Fibroblast of skin of scalp (primary cell): ENCODE measurements around the gene BBS12. TPM values are rescaled to one million over a fixed set of nuclear protein-coding genes. Genes with fewer than 3 reads are reported as not detected.

Experiments
- DNase-seq: peaks from one replicate; pipeline ENCODE4 v3.0.0-alpha.2; 2013
- polyA plus RNA-seq, 2 experiments: library from polyadenylated mRNA; unstranded; fragments of 120-200 nt; gene quantifications; one replicate each; pipeline ENCODE4 v1.2.1, GENCODE V29; 2013; ENCODE audit not compliant: insufficient read length in 2 of 2

The BBS12 gene
- polyA plus RNA-seq (2013, experiment 1 of 2; ENCODE audit: insufficient read length) = 3.4 TPM
- 4.0 TPM for polyA plus RNA-seq (2013, experiment 2 of 2; ENCODE audit: insufficient read length)

DNA sequence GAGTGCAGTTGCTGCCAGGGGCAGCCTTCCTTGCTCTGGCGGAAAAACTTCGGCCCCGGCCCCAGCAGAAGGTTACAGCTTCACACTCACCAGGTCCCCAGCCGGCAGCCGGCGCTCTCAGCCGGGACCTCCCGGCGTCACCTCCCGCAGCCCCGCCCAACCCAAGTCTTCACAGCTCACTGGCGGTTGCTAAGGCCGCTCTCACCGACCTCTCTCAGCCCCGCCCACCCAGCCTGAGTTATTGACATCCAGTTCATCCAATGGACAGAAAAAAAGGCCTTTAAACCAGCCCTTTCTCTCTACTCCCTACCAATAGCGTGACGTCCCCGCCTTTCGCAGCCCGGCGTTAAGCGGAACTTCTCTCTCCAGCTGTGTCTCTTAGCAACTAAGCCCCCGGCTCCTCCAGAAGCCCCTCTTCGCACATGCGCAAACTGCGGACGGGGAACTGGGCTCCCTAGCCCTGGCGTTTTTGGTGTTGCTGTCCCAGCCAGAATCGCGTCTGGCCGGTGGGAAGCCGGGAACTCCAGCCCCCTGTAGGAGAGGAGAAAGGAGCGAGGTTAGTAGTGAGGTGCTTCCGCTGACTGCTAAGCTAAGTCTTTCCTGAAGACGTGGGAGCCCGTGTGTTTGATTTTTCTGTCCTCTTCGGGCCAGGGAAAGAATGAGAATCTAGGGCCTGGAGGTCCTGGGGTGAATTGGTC lies at the start of gene BBS12:
TSS of gene BBS12 (plus strand) at position 376 of the 698 bp plus-strand sequence. CDS start 9,189 bp downstream, outside the sequence.
- peak; percentile 100 for DNase-seq

DNA sequence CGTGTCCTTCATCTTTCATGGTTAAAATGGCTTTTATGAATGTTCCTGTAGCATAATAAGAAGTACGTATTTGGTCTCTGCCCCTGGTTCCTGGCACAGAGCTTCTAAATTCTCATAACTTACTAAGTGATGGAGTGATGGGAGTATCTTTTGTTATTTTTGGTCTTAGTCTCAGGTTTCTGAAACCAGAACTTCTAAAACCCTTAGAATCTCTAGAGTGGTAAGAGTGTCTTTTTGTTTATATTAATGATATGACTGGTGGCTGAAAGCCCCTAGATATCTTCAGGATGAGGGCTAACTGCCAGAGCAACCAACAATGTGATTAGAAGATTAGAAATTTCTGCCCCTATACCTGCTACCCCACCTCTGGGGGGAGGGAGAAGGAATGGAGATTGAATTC lies 45.8 kb upstream of the BBS12 start:
- DNase-seq = no peak

DNA sequence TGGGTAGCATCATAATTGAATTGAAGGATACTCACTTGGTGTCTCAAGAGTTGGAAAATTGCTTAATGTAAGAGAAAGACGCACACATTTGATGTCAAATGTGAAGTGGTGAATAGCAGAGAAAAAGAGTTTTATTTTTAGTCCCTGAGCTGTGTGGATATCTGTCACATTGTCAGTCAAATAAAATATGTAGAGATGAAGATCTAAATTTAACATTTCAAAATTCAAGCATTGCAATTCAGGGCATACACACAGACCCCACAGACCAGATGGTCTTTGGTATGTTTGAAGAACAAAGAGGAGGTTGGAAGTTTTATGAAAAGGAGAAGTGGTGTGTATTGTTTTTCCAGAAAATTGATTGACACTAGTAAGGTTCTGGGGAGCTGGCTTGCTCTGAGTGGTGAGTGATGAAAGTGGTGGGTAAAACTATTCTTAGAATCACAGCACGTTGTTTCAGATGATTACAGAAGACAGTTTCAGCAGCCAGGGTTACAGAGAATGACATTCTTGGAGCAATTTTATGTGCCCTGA lies 44.9 kb upstream of the BBS12 start:
- DNase-seq = peak; percentile 22

DNA sequence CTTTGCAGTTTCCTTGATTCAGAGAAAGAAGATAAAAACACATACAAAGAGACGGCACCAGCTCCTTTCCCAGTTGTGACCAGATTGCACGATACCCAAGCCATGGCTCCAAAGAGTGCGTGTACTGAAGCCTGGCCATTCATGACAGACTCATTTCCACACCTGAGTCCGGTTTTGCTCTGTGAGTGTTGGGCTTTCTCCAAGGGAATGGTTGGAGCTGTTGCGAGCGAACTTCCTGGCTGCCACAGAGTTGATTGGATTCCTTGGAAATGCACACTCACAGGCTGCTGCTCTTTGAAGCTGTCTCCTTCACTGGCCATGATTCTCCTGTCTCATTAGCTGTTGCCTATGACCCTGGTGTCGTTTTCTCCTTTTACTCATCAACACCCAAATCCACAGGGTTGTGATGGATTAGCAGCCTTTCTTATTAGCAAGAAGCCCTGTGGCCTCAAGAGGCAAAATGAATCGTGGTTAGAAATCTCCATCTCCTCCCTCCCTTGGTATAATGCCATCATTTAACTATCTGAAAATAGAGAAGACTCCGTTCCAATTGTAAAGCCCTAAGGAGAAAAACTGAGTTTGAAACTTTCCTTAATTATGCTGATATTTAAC lies 43.9 kb upstream of the BBS12 start:
- no peak for DNase-seq

DNA sequence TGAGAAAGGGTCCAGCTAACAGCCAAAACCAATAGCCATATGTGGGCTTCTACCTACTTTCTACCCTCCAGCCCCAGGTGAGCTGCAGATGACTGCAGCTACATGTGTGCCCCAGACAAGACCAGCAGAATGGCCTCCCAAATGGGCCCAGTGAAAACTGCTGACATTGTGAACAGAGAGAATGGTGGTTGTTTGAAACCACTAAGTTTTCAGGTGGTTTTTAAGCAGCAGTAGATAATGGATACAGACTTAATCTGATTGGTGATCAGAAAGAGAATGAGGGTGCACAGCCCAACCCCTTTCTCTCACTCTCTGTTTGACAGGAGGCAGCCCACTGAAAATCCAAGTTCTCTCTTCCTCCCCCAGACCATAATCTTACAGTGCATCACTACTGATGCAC lies 42.5 kb upstream of the BBS12 start:
- DNase-seq = no peak

DNA sequence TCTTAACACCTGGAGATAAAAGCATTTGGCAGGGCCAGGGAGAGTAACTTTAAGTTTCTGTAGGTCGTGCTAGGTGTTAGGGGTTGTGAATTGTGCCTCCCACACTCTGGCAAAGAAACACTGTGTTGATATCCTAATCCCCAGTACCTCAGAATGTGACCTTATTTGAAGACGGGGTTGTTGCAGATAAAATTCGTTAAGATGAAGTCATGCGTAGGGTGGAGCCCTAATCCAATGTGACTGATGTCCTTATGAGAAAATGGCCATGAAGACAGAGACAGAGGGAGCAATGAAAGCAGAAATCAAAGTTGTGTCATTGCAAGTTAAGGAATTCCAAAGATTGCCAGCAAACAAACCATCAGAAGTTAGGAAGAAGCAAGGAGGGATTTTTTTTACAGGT lies 40.5 kb upstream of the BBS12 start:
- no peak for DNase-seq

DNA sequence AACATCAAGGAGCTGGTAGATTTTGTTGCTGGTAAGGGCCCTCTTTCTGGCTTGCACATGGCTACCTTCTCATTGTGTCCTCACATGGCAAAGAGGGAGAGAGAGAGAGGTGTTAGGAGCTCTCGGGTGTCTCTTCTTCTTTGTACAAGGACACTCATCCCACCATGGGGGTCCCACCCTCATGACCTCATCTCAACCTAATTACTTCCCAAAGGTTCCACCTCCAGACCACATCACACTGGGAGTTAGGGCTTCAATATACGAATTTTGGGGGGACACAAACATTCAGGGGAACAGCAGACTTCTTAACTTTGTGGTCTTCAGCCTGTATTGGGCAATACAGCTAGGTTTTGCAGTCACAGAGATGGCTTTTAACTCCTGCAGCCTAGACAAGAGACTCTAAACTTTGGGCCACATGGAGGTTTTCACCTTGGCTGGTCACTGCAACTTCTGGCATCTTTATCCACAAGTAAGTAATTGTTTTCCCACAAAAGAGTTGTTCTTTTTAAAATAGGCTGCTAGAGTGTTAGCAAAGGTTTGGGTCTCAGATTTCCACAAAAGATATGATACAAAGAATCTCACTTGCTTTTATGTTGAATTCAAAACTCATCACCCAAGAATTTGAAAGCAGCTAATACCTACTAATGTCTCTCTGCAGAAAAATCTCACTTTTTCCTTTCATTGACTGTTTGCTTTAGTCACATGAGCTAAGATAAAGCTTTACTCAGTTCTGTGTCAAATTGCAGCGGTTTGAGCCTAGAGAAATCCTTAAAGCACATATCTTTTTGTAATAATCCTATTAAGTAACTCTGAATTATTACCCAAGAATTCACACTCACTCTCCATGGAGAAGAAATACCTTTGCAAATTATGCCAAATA lies 39.6 kb upstream of the BBS12 start:
- DNase-seq = no peak

DNA sequence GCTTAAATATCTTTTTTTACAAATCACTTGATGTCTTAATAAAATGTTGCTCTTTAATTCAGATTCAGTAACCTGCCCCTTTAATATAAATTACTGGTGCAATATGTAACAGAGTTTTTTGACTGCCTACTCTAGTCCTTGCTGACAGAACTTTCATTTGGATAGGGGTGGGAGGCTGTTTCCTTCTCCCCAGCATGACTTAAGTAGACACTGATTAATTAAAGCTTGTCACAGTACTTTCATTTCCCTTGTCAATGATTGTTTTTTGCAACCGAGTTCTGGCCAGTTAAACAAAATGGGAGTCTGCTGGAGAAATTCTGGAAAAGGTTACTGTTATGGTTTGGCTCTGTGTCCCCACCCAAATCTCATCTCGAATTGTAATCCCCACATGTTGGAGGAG lies 37.3 kb upstream of the BBS12 start:
- no peak for DNase-seq

DNA sequence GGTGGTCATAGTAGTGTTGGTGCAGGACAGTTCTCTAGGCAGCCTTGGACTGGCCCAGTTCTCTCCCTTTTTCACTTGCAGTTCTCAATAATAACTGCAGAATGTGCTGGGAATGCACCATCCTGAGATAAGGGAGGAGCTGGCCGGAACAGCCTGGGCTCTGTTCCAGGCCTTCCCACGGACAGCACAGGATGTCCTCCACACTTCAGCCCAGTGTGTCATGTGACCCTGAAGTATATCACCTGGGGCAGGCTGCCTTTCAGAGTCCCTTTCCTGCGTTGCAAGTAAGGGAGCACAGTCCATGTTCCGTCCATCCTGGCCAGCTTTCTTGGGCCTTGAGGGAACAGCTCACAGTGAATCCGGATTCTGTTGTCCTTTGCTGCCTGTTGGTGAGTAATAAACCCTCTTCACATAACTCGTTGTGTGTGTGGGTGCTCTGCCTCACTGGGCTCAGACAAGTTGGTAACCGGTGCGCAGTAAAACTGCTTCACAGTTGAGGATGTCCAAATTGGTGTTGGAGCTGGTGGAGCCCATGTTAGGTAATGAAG lies 32.3 kb upstream of the BBS12 start:
- DNase-seq = peak; percentile 13

DNA sequence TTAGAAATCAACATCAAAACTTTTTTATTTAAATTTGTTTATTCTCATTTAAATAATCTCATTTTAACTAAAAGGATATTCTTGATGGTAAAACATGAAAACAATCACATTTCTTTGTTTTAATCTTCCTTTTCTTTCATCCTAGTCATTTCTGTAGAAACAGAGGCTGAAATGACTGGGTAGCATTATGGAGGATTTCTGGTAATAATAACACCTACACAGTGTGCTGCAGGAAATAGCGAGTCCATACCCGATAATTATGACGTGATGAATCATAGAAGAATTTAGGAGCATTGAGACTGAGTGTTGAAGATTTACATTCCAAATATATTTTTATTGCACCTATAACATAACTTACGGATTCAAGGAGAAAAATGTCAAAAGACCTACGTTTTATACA lies 31.4 kb upstream of the BBS12 start:
- no peak for DNase-seq

DNA sequence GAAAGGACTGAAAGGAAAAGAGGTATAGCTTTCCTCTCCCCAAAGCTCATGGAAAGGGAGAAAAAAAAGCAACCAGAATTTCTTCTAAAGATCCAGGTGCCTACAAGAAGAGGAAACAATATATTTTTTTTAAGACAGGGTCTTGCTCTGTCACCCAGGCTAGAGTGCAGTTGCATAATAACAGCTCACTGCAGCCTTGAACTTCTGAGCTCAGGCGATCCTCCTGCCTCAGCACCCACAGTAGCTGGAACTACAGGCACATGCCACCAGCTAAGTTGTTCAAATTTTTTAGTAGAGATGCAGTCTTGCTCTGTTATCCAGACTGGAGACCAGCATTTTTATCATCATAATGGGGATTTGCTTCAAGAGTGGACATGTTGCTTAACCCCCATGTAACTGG lies 30.5 kb upstream of the BBS12 start:
- DNase-seq = no peak

DNA sequence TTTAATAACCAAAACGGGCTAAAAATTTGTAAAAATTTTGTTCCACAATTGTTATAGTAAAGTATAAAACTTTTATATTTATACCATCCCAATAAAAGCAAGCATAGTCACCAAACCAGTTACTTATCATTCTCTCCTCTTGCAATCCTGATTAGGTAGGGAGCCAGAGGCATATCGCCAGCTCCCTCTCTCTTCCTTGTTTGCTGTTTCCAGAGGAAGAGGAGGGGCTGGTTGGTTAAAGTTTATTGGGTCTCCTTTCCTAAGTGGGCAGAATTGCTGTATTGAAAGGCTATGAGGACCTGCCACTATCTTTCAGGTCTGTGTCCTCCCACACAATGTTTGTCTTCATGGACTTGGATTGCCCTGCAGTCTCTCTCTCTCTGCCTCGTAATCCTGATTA lies 29.6 kb upstream of the BBS12 start:
- no peak for DNase-seq

DNA sequence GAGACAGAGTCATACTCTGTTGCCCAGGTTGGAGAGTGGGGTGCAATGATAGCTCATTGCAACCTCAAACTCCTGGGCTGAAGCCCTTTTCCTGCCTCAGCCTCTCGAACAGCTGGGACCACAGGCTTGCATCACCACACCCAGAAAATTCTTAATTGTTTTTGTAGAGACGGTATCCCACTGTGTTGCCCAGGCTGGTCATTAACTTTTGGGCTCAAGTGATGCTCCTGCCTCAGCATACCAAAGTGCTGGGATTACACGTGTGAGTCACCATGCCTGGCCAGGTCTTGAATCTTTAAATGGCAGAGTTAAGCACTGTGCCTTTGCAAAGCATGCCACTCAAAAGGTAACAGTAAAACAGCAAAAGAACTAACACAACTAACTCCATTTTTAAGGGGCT lies 28.6 kb upstream of the BBS12 start:
- peak; percentile 27 for DNase-seq

DNA sequence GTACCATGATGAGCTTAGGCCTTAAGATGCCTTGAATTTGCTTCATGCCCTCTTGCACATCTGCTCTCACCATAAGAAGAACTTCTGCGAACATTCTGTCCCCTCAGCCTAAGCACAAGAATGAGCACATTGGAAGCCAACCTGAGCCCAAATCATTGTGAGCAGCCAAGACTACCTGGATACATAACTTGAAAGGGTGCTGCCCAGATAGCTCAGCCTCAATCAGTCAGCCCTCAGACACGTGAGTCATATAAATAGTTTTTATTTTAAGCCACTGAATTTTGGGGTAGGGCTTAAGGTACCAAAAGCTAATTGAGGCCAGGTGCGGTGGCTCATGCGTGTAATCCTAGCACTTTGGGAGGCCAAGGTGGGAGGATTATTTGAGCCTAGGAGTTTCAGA lies 27.5 kb upstream of the BBS12 start:
- DNase-seq = no peak

DNA sequence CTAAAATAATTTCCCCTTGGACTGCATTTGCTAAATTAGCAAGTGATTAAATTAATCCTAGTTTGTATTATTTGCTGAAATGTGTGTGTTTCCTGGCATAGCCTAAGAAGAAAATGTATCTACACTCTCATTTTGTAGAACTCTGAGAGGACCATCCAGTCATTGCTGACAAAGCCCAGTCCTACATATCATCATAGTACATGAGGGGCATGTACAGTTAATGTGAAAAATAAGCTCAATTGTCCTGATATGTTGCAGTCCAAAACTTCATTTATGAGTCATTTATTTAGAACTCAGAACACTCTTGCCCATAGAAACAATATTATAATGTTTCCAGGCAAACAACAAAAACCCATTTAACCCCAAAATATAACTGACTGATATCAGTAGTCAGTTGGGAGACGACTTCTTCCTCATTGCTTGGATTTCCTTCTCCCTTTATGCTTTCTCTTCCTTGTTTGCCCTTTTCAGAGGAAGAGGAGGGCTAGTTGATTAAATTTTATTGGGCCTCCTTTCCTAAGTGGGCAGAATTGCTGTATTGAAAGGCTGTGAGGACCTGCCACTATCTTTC lies 26.9 kb upstream of the BBS12 start:
- no peak for DNase-seq

DNA sequence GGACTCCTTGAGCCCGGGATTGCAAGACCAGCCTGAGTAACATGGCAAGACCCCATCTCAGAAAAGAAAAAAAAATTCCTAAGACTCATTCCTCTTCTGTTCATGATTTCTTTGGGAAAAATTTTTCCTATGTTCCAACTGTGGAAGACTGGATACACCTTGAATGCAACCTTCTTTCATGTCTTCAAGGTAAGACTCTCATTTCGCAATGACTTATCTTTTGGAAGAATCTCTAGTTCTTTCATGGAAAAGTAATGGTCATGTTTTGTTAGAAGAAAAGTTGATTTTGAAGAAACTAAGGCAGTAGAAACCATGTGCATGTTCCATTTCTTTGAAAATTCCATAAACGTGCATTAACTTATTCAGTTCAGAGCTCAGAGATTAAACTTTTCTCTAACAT lies 26.0 kb upstream of the BBS12 start:
- no peak for DNase-seq

DNA sequence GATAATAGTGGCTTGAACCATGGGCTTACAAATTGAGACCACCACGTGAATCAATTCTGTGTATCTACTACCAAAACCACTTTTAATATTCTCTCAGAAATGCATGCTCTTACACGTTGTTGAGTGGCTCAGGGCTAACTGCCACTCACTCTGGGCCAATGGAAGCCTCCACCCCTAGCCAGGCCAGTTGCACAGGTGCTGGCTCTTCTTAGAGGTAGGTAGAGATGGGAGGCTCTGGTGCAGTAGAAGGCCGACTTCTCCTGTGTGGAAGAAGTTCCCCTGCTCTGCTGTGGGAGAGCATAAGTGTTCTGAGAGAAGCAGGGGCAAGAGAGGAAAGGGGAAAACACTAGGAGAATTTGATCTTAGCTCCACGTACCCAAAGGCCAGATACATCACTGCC lies 25.0 kb upstream of the BBS12 start:
- no peak for DNase-seq

DNA sequence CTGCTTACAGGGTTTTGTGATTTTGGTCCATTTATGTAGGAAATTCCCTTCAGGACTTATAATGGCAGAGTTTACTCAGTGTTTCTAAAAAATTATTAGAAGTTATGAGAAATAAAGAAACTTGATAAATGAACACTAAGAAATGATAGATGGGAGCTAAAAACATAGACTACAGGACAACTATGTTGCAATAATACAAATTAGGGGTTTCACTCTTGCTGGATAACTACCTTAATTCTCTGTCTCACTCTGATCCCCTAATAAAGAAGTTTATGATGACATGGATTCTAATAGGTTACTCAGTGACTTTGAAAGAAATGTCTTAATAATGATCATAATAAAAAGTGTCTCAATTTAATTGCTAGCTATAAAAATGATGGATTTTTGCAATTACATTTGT lies 23.3 kb upstream of the BBS12 start:
- DNase-seq = no peak

DNA sequence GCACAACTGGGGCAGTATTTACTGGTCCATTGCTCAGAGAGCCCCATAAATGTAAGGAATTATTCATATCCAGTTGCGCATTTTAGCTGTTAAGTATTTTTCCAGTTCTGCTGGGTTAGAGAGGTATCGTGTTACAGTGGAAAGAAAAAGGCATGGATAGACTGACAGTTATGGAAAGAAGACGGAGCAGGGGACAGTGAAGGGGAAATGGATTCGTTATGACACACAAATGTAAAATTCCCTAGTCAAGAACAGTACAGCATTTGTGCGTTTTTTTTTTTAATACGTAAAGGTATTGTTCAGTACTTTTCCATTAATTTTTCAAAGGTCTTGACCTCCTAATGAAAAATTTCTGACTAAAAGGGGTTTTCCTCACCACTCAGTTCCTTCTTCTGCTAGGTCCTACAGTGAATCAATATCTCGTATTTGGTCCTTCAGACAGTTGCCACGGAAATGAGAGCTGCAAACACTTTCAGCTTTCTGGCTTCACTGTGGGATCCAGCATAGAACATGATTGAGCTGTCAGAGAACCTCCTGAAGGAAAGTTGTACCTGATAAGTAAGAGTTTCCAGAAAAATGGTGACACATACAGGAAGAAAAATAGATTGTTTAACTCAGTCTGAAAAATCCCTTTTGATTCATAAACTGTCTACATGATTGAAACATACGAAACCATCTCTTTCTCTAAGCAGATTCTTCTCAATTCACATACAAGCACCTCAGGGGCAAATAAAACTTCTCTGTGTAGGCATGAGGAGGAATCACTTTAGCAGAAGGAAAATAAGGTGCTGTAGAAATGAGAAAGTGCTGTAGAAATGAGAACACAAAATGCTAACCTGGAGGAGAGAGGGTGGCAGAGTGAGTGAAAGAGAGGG lies 21.8 kb upstream of the BBS12 start:
- peak; percentile 32 for DNase-seq

DNA sequence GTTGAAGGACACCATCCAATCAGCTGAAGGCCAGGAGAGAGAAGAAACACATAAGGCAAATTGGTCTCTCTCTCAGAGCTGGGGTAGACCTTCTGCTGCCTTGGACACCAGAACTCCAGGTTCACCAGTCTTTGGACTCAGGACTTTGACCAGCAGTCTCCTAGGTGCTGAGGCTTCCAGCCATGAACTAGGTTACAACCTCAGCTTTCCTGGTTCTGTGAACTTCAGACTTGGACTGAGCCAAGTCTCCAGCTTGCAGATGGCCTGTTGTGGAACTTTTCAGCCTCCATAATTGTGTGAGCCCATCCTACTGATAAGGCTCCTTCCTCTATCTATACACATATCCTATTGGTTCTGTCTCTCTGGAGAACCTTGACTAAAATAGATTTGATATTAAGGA lies 20.6 kb upstream of the BBS12 start:
- DNase-seq = no peak

DNA sequence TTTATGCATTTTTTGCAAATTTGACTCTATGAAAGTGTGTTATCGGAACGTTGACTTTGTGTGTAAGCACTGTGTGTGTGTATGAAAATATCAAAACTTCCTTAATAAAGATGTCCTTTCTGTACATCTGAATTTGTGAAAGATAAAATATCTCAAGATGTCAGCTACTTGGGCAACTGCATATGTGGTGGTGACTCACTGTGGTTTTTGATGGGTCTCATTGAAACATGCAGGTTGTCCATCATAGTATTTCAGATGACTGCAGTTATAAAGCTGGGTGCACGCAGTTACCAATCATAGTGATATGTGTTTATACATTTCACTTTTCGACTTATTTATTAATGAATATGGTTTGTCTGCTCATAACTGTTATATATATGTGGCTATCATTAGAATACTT lies 19.7 kb upstream of the BBS12 start:
- no peak for DNase-seq

DNA sequence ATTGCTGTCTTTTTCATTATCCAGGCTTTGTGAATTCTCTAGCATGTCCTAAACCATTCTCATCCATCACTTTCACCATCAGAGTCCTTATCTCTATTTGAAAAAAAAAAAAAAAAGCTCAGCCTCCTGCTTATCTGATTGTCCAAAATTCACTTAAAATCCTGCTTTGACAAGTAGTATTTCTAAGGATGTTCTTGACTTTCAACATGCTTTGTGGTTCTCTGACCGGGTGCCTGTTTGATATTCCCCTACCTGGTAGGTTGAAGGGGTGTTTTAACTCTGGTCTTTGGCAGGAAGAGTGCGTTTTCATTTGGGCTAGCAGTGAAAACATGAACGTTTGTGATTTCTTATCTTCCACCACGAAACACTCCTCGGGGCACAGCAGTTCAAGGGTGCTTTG lies 17.3 kb upstream of the BBS12 start:
- no peak for DNase-seq
